ENCODE data around the gene MEF2C.

The MEF2C gene

DNA sequence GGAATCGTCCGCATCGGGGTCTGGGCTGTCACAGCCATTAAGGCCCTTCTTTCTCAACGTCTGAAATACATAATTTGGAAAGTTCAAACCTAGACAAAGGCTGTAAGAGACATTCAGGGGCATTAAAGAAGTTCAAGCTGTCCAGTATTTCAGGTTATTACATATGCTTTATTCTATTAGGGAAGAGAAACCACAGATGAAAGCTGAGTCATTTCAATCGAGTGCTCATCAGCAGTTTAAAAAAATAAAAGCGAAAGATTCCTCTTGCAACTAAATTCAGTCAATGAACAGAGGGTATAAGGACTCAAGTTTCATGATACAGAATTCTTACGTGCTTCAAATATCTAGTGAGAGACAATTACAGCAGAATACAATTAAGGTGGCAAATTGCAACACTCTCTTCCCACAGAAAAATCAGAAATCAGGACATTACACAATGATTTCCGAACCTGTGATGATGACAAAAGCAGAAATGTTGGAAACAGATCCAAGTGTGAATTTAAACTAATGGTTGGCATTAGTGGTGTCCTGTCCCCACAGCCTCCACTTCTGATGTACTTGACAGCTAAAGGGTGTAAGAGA is 121.6 kb downstream of the MEF2C start:
- H3K4me3 Mint-ChIP-seq, result no peak overlapping the region
- H3K27me3 Mint-ChIP-seq (ENCODE audit: low read depth, poor library complexity), result peaks cover 3% of the 10 kb centered on the region
- TF ChIP-seq, protein P1, sequence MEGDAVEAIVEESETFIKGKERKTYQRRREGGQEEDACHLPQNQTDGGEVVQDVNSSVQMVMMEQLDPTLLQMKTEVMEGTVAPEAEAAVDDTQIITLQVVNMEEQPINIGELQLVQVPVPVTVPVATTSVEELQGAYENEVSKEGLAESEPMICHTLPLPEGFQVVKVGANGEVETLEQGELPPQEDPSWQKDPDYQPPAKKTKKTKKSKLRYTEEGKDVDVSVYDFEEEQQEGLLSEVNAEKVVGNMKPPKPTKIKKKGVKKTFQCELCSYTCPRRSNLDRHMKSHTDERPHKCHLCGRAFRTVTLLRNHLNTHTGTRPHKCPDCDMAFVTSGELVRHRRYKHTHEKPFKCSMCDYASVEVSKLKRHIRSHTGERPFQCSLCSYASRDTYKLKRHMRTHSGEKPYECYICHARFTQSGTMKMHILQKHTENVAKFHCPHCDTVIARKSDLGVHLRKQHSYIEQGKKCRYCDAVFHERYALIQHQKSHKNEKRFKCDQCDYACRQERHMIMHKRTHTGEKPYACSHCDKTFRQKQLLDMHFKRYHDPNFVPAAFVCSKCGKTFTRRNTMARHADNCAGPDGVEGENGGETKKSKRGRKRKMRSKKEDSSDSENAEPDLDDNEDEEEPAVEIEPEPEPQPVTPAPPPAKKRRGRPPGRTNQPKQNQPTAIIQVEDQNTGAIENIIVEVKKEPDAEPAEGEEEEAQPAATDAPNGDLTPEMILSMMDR (IDR thresholded peaks at IDR 0.05), result no peak
- H3K4me1 Mint-ChIP-seq, result peaks cover 12% of the 10 kb centered on the region
- no peaks in the 10 kb centered on the region for H3K36me3 Mint-ChIP-seq (ENCODE audit: low read depth)
- no peak for DNase-seq
- H3K27ac Mint-ChIP-seq, result no peak overlapping the region
- H3K9me3 Mint-ChIP-seq, result no peaks in the 10 kb centered on the region

GRCh38 chr5:88760527-88760926 is 122.5 kb downstream of the MEF2C start:
- no peak for DNase-seq
- Mint-ChIP-seq H3K27me3 (ENCODE audit: low read depth, poor library complexity) (peaks cover 3% of the 10 kb centered on the region), H3K4me3 (no peak overlapping the region), H3K4me1 (peaks cover 12% of the 10 kb centered on the region), H3K9me3 (no peaks in the 10 kb centered on the region), H3K27ac (no peak overlapping the region), H3K36me3 (ENCODE audit: low read depth) (no peaks in the 10 kb centered on the region)
- TF ChIP-seq, protein P1 (IDR thresholded peaks at IDR 0.05), result no peak

DNA sequence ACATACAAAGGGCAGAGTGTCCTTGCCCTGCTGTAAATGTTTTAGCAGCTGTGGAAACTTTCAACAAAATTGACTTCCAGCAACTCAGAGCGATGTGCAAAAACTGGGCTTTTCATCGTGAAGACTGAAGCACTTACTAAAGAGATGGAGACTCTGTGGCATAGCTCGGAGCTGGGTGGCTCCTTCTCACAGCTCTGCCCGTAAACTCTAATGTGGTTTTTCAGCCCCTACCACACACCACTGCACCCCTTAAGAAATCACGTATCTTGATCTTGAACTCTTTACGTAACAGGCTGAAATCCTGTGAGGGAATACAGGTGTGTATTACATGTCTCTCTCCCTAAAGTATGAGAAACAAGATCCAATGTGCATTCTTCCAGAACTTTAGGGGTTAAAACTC is 124.4 kb downstream of the MEF2C start:
- Mint-ChIP-seq H3K27me3 (ENCODE audit: low read depth, poor library complexity) (peaks cover 3% of the 10 kb centered on the region), H3K4me3 (no peak overlapping the region), H3K4me1 (peaks cover 12% of the 10 kb centered on the region), H3K9me3 (no peaks in the 10 kb centered on the region), H3K36me3 (ENCODE audit: low read depth) (no peaks in the 10 kb centered on the region), H3K27ac (no peak overlapping the region)
- TF ChIP-seq, protein P1 (IDR thresholded peaks at IDR 0.05), result no peak
- DNase-seq, result no peak

DNA sequence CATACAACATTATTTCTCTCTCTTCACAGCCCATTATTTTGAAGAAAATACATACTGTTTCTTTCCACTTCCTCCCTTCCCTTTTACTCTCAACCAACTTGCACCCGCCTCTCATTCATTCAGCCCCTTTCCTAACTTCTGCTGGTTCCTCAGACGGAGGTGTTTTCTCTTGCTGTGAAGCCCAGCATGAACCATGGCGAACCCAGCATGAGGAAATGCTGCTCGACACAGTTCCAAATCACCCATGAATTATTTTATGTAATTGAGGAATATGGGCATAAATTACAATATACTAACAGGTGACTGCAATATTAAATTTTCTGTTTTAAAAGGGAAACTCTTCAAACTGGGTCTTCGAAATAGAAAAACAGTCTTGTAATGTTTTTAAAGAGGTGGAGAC is 124.8 kb downstream of the MEF2C start:
- Mint-ChIP-seq H3K27me3 (ENCODE audit: low read depth, poor library complexity) (peaks cover 3% of the 10 kb centered on the region), H3K27ac (no peak overlapping the region), H3K4me1 (peaks cover 12% of the 10 kb centered on the region), H3K36me3 (ENCODE audit: low read depth) (no peaks in the 10 kb centered on the region), H3K4me3 (no peak overlapping the region), H3K9me3 (no peaks in the 10 kb centered on the region)
- TF ChIP-seq, protein P1 (IDR thresholded peaks at IDR 0.05), result no peak
- DNase-seq, result no peak

DNA sequence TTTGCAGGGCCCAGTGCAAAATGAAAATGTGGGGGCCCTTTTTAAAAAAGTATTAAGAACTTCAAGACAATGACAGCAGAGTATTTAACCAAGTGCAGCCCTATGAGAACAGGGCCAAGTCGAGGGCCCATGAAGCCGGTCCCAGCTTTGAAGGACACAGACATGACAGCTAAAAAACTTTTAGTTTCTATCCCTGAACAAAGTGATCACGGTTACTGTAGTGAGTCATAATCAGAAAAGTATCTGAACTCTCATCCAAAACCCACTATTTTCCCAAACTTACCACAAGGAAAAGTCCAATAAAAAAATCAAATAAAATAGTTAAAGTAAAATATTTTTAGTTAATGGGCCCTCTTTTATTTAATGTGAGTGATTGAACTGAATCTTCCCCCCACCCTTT is 126.0 kb downstream of the MEF2C start:
- Mint-ChIP-seq H3K9me3 (no peaks in the 10 kb centered on the region), H3K4me1 (peaks cover 12% of the 10 kb centered on the region), H3K4me3 (no peak overlapping the region), H3K27ac (no peak overlapping the region), H3K27me3 (ENCODE audit: low read depth, poor library complexity) (peaks cover 6% of the 10 kb centered on the region), H3K36me3 (ENCODE audit: low read depth) (no peaks in the 10 kb centered on the region)
- DNase-seq, result no peak
- TF ChIP-seq, protein P1 (IDR thresholded peaks at IDR 0.05), result no peak

- Mint-ChIP-seq H3K4me3 (no peak overlapping the region), H3K4me1 (no peaks in the 10 kb centered on the region), H3K9me3 (no peaks in the 10 kb centered on the region), H3K27ac (no peak overlapping the region), H3K36me3 (ENCODE audit: low read depth) (no peaks in the 10 kb centered on the region), H3K27me3 (ENCODE audit: low read depth, poor library complexity) (peaks cover 6% of the 10 kb centered on the region)
- TF ChIP-seq, protein P1 (IDR thresholded peaks at IDR 0.05), result no peak
- DNase-seq, result no peak
Measured at GRCh38 chr5:88748666-88749065, 134.3 kb downstream of the MEF2C start.
